ENCODE measurements around the gene ATP8A1. TPM values are rescaled to one million over a fixed set of nuclear protein-coding genes. Genes with fewer than 3 reads are reported as not detected.

Gene ATP8A1
- total RNA-seq, 1 donor from 2014 or later: 11.6 TPM

DNA sequence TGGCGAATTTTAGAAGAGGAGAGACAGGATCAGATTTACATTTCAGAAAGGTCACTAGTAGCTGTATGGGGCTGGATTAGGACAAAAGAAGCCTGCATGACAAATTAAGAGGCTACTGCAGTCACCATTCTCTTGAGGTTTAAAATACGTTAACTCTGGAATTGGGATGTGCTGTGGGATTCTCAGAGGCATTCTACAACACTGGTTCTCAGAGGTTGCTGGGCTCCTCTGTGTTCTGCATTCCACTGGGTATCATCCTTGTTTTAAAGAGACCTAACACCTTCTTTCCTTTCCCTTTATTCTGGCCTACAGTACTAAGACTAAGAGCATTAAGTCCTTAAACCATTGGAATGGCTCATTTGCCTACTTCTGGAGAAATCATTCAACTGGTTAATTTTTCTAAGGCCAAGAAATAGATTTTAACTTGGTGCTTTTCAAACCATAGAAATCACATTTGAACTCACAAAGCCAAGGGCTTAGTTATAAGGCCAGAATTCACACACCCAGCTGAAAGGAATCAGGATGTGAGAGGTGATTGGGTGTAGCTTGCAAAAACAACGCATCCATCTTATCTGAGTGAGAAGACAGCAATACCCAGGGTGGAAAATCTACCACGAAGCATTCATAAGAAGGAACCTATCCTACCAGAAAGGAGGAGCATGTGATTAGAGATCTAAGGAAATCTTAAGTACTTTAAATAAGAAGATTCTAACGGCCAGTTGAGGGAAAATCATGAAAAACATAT, 143.0 kb downstream of the ATP8A1 start:
- DNase-seq (ENCODE audit: extremely low spot score, unreplicated experiment): no peak
- H3K9me3 Mint-ChIP-seq: no peaks in the 10 kb centered on the region

DNA sequence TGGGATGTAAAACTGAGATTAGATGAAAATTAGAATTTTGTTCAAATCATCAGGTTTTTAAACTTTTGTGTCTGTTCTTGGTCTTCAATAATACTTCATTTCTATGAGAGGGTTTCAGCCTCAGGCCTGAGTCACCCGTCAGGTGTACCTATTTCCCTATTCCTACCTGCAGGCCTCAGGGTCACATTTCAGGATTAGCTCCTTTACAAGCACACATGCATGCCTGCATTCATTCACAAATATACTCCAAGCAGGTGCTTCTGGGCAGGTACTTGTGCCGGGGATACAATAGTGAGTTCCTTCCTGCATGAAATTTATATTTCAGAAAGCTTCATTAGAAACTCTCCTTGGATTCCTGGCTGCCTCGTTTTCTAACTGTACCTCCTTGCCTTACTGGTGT, 144.7 kb downstream of the ATP8A1 start:
- Mint-ChIP-seq H3K4me3 (no peak overlapping the region), H3K27ac (no peak overlapping the region), H3K36me3 (no peaks in the 10 kb centered on the region), H3K9me3 (no peaks in the 10 kb centered on the region), H3K4me1 (ENCODE audit: unreplicated experiment) (no peaks in the 10 kb centered on the region), H3K27me3 (no peaks in the 10 kb centered on the region)
- TF ChIP-seq, protein P1, sequence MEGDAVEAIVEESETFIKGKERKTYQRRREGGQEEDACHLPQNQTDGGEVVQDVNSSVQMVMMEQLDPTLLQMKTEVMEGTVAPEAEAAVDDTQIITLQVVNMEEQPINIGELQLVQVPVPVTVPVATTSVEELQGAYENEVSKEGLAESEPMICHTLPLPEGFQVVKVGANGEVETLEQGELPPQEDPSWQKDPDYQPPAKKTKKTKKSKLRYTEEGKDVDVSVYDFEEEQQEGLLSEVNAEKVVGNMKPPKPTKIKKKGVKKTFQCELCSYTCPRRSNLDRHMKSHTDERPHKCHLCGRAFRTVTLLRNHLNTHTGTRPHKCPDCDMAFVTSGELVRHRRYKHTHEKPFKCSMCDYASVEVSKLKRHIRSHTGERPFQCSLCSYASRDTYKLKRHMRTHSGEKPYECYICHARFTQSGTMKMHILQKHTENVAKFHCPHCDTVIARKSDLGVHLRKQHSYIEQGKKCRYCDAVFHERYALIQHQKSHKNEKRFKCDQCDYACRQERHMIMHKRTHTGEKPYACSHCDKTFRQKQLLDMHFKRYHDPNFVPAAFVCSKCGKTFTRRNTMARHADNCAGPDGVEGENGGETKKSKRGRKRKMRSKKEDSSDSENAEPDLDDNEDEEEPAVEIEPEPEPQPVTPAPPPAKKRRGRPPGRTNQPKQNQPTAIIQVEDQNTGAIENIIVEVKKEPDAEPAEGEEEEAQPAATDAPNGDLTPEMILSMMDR (conservative IDR thresholded peaks at IDR 0.05): no peak
- no peak for DNase-seq (ENCODE audit: extremely low spot score, unreplicated experiment)

More for the DNA sequence above, 143.0 kb downstream of the ATP8A1 start:
- Mint-ChIP-seq H3K27ac (no peak overlapping the region), H3K36me3 (no peaks in the 10 kb centered on the region), H3K4me3 (no peak overlapping the region), H3K4me1 (ENCODE audit: unreplicated experiment) (no peaks in the 10 kb centered on the region), H3K27me3 (no peaks in the 10 kb centered on the region)
- TF ChIP-seq, protein P1 (conservative IDR thresholded peaks at IDR 0.05): no peak

DNA sequence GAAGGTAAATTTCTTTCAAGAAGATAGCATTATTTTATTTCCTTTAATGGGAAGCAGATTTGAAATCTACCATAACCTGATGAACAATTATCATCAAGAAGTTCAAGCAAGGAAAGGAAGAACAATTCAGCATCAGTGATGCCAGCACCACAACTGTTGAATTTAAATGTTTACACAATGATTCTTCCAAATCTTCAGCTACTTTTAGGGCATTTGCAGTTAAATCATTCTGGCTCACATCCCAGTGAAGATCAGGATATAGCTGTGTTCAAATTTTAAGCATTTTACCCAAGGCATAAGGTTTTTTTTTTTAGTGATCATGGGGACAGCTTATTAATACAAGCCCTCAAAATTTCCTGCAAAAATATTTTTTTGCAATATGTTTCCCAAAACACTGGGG, 146.7 kb downstream of the ATP8A1 start:
- H3K9me3 Mint-ChIP-seq: no peaks in the 10 kb centered on the region
- TF ChIP-seq, protein P1 (conservative IDR thresholded peaks at IDR 0.05): no peak
- peaks cover 1% of the 10 kb centered on the region for H3K27me3 Mint-ChIP-seq
- no peaks in the 10 kb centered on the region for H3K4me1 Mint-ChIP-seq (ENCODE audit: unreplicated experiment)
- no peak overlapping the region for H3K4me3 Mint-ChIP-seq
- no peak overlapping the region for H3K27ac Mint-ChIP-seq
- DNase-seq (ENCODE audit: extremely low spot score, unreplicated experiment): no peak
- no peaks in the 10 kb centered on the region for H3K36me3 Mint-ChIP-seq

DNA sequence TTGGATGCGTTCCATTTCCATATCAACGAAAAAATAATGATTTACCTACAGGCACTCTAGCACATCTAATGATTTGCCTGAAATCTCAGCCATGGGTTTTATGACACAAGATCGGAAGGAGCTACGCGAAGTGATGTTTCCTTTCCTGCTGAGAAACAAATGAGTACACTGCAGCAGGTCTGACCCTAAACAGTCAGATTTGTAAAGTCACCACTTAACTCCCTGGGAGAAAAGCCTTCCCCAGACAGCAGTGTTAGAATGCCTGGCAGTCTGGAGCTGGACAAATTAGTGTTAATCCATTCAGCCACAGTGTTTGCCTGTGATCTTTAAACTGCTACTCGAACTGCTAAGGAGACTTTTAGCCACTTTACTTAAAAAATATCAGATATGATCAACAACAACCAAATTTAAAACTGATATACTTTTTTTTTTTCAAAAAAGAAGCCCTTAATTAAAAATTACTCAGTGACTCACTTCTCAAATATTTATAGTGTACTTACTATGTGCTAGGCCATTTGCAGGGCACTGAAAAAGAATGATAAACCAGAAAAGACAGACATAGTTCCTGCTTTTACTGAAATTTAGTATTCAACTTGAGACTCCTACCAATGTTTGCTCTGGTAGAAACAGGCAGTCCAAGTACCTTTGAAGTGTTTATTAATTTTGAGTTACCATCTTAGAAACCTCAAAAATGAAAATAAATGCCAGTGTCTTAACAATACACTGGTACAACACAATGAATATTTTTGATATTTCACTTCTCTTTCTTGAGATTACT, 155.1 kb downstream of the ATP8A1 start:
- Mint-ChIP-seq H3K4me1 (ENCODE audit: unreplicated experiment) (peaks cover 5% of the 10 kb centered on the region), H3K4me3 (no peak overlapping the region), H3K27me3 (peaks cover 52% of the 10 kb centered on the region), H3K36me3 (peaks cover 4% of the 10 kb centered on the region), H3K27ac (no peak overlapping the region), H3K9me3 (no peaks in the 10 kb centered on the region)
- TF ChIP-seq, protein P1 (conservative IDR thresholded peaks at IDR 0.05): no peak
- DNase-seq (ENCODE audit: extremely low spot score, unreplicated experiment): no peak

DNA sequence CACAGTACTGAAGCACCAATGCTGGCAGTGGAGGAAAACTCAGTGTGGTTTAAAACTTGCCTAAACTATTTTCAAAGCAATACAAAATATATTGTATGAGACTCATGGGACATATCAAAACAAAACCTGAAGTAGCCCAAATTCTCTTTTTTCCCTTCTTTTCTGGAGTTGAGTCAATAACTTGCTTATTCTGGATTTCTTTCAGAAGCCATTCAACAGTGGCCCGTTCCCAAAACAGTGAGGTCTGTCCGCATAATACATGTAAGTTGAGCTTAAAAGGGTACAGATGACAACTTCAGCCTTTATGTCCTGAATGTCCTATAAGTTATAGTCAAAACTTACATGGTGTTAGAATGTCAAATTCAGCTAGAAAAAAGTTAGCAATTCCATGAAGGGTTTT, 158.9 kb downstream of the ATP8A1 start:
- Mint-ChIP-seq H3K4me1 (ENCODE audit: unreplicated experiment) (peaks cover 5% of the 10 kb centered on the region), H3K36me3 (no peaks in the 10 kb centered on the region), H3K27ac (no peak overlapping the region), H3K27me3 (peaks cover 38% of the 10 kb centered on the region), H3K9me3 (no peaks in the 10 kb centered on the region), H3K4me3 (no peak overlapping the region)
- TF ChIP-seq, protein P1 (conservative IDR thresholded peaks at IDR 0.05): no peak
- no peak for DNase-seq (ENCODE audit: extremely low spot score, unreplicated experiment)

Measured in type B pancreatic cell (in vitro differentiated cells).